VCaP (cell line): Measurements from ENCODE around the gene SLC22A12.

Experiments used
- H3K27ac ChIP-seq: fragments of 450-650 bp; 2 replicates; pipeline ENCODE4 v1.5.1; 2017
- TF ChIP-seq, protein P1 (sequence below): fragments of 450-650 bp; conservative IDR thresholded peaks from 2 replicates; pipeline ENCODE4 v1.5.1; 2017; ENCODE audit warnings: mild to moderate bottlenecking, moderate library complexity

The SLC22A12 gene

GRCh38 chr11:64564419-64564818 lies 26.6 kb upstream of the SLC22A12 start:
- TF ChIP-seq, protein P1, sequence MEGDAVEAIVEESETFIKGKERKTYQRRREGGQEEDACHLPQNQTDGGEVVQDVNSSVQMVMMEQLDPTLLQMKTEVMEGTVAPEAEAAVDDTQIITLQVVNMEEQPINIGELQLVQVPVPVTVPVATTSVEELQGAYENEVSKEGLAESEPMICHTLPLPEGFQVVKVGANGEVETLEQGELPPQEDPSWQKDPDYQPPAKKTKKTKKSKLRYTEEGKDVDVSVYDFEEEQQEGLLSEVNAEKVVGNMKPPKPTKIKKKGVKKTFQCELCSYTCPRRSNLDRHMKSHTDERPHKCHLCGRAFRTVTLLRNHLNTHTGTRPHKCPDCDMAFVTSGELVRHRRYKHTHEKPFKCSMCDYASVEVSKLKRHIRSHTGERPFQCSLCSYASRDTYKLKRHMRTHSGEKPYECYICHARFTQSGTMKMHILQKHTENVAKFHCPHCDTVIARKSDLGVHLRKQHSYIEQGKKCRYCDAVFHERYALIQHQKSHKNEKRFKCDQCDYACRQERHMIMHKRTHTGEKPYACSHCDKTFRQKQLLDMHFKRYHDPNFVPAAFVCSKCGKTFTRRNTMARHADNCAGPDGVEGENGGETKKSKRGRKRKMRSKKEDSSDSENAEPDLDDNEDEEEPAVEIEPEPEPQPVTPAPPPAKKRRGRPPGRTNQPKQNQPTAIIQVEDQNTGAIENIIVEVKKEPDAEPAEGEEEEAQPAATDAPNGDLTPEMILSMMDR: no peak

DNA sequence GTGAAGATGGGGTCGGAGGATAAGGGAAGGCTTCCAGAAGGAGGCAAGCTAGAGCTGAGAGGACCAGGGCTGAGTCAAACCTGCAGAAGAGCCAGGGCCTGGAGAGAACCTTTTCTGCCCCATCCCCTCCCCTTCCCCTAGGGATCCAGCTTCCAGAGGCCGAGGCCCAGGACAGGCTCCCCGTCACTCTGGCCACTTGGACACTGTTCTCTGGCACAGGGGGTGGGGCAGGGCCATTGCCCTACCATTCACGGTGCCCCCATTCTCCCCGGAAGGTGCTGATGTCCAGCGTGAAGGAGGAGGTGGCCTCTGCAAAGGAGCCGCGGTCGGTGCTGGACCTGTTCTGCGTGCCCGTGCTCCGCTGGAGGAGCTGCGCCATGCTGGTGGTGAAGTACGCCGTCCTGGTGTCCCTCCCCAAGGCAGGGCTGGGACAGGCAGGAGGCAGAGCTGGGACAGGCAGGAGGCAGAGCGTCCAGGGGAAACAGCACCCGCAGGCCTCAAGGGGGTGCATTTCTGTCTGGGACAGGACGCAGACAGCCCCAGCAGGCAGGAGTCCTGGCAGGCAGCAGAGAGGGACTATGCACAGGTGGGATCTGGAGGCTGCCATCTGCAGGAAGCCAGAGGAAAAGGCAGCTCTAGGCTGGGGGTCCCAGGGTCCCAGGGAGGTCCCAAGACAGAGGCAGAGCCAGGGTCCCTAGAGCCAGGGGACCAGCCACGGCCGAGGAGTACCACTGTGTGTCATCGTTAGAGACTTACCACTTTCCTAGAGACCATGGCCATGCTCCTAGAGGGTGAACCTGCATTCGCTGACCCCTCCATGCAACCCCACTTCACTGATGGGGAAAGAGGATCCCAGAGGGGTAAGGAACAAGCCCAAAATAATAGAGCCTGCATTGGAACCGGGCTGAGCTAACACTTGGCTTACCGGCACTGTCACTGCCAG lies 25.8 kb upstream of the SLC22A12 start:
- H3K27ac ChIP-seq: peak overlapping the region; percentile 90
- TF ChIP-seq, protein P1: peak; percentile 26; the same call in 1 of the 2 replicates

More at GRCh38 chr11:64564419-64564818, 26.6 kb upstream of the SLC22A12 start:
- H3K27ac ChIP-seq: peak overlapping the region; percentile 90; the same call in 1 of the 2 replicates

- TF ChIP-seq, protein P1: no peak
- peak overlapping the region; percentile 90 for H3K27ac ChIP-seq
Measured at GRCh38 chr11:64566042-64566914, 24.7 kb upstream of the SLC22A12 start.

DNA sequence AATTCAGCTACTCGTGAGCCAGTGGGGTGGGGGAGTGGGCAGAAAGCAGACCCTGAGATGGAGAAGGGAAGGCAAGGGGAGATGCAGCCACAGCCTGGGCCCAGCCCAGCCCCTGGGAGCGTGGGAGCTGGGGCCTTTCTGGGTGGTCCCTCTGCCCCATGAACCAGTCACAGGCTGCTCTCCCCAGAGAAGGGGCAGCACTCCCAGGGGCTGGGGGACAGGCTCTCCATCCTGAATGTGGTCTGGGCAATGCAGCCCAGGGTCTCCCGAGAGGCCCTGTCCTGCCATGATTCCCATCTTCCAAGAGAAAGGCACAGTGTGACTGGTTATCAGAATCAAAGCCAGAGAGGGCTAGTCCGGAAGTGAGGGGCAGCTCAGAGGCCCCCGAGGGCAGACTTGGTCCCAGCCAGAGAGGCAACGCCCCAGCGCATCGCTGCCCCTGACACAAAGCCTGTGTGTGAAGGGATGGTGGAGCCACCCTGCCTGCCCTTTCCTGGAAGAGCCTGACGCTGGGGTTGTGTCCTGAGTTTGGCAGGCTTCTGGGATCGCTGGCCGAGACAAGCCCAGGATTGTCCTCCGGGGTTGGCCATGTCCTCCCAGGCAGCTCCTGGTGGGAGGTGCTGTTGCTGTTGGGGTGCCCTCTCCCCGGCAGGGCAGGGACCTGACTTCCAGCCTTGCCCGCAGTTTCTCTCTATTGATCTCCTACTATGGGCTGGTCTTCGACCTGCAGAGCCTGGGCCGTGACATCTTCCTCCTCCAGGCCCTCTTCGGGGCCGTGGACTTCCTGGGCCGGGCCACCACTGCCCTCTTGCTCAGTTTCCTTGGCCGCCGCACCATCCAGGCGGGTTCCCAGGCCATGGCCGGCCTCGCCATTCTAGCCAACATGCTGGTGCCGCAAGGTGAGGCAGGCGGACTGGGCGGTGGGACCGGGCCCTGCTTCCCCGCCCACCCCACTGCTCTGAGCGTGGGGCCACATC lies 23.8 kb upstream of the SLC22A12 start:
- TF ChIP-seq, protein P1: no peak
- peak overlapping the region; percentile 90 for H3K27ac ChIP-seq

GRCh38 chr11:64568041-64568571 lies 22.9 kb upstream of the SLC22A12 start:
- TF ChIP-seq, protein P1: no peak
- peak overlapping the region; percentile 90 for H3K27ac ChIP-seq

- H3K27ac ChIP-seq: peak overlapping the region; percentile 90; the same call in 1 of the 2 replicates
- TF ChIP-seq, protein P1: no peak
Measured at GRCh38 chr11:64568584-64569140, 22.4 kb upstream of the SLC22A12 start.
